ENCODE measurements around the gene NCSTN.

The NCSTN gene

DNA sequence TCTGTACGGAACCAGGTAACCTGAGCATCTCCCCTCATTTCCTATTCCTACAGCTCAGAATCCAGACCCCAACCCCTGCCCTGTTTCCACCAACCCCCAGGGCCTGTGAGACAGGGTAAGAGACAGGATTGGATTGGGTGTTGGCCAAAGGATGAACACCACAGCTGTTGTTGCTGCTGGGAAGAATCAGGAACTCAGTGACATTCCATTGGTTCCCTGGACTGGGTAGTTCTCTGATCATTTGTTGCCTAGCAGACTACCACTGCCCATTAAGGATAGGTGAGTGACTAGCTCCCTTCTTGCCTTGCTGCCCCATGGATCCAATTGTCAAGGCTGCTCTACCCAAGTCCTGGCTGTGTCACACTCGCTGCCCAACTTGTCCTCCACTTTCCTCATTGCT lies 10.0 kb downstream of the NCSTN start:
- DNase-seq = no peak

GRCh38 chr1:160354388-160354985 lies 11.3 kb downstream of the NCSTN start:
- DNase-seq = no peak

DNA sequence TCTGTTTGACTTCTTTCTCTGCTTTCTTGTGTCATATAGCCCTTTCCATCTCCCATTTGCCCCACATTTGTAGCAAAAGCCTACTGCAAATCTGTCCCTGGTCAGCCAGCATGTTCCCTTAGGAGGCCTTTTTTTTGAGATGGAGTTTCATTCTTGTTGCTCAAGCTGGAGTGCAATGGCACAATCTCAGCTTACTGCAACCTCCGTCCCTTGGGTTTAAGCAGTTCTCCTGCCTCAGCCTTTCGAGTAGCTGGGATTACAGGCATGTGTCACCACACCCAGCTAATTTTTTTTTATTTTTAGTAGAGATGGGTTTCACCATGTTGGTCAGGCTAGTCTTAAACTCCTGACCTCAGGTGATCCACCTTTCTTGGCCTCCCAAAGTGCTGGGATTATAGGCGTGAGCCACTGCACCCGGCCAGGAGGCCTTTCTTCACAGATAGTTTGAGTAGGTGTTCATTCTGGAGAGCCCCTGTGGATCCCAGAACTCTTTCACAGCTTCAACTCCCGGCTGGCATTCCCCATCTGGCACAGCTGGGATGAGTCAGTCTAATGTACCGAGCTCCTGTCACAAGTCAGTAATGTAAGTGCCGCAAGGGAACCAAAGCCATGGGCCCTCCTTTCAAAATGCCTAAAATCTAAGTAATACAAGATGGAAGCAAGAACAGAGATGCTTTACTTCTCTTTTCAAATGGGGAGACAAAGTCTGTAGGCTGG lies 14.3 kb downstream of the NCSTN start:
- DNase-seq = no peak

DNA sequence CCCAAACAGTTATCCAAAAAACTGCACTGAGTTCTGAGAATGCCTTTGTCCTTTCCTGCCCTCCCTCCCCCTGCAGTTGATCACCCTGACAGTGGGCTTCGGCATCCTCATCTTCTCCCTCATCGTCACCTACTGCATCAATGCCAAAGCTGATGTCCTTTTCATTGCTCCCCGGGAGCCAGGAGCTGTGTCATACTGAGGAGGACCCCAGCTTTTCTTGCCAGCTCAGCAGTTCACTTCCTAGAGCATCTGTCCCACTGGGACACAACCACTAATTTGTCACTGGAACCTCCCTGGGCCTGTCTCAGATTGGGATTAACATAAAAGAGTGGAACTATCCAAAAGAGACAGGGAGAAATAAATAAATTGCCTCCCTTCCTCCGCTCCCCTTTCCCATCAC lies 14.9 kb downstream of the NCSTN start:
- DNase-seq = no peak

DNA sequence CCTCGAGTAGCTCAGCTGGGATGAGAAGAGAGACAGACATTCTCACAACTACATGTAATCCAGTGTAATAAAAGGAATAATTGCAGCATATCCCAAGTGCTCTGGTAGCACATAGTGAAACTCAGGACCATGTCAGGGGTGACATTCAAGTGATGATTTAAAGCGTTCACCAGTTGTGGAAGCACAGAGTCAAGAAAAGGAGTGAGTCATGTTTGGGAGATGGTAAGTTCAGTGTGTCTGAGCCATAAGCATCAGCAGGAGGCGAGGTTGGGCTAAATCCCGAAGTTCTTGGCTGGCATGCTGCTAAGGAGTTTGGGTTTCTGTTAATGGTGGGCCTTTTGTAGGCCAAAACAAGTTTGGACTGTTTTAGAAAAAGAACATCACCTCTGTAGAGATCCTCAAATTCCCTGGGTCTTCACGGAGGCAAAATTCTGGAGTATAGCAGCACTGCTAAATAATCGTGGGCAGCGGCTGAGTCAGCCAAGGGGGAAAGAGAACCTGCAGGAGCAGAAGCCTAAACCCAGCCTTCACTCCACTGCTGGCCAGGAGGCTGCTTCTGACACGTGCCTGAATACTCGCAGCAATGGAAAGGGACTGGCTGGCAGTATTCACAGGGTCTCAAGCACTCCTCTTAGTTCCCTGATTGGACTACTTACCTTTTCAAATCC lies 16.5 kb downstream of the NCSTN start:
- DNase-seq = no peak

GRCh38 chr1:160360227-160360695 lies 17.1 kb downstream of the NCSTN start:
- no peak for DNase-seq

DNA sequence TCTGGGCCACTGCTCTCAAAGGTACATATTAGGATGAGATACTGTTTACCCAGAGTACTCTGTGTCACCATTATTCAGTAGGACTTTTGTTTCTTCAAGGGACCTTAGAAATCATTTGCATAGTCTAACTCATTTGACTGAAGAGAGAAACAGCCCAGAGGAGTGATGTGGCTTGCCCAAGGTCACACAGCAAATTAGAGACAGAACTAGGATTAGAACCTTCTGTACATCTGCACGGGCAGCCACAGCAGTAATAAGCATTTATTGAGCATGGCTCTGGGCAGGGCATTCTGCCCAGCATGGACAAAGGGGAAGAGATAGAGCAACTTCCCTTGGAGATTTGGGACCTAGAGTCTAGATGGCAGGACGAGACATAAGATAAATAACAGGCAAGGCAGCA lies 18.0 kb downstream of the NCSTN start:
- no peak for DNase-seq

DNA sequence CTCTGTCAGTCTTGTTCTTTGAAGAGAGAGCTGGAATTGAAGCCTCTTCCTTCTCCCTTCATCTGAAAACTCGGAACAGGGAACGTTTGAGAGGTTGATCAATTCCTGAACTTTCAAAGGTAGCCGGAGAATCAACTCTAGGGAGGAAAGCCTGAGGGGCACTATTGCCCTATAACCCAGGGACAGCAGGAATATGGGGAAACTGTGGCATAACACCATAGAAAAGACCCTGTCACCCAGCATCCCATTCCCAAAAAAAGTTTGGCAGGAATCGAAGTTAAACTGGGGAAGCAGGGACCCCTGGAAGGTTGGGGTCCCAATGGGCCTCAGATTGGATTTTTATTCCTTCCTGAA lies 18.6 kb downstream of the NCSTN start:
- no peak for DNase-seq

GRCh38 chr1:160362168-160362957 lies 19.2 kb downstream of the NCSTN start:
- DNase-seq = no peak

DNA sequence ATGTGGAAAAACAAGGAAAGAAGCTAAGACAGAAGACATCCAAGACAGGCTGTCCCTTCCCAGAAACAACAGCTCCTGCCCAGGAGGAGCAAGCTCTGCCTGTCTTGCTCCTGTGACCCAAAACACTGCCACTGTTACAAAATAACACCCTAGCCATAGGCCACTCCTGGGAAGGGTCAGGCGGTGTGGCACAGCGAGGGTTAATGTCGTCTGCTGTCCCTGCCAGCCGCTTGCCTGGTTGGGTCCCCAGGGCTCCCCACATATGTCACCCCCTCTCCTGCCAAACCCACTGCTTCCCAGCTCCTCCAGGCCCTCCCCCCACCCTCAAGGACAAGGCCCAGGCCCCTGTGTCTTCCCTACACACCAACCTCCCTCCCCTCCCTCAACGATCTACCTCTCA lies 19.8 kb downstream of the NCSTN start:
- no peak for DNase-seq

DNA sequence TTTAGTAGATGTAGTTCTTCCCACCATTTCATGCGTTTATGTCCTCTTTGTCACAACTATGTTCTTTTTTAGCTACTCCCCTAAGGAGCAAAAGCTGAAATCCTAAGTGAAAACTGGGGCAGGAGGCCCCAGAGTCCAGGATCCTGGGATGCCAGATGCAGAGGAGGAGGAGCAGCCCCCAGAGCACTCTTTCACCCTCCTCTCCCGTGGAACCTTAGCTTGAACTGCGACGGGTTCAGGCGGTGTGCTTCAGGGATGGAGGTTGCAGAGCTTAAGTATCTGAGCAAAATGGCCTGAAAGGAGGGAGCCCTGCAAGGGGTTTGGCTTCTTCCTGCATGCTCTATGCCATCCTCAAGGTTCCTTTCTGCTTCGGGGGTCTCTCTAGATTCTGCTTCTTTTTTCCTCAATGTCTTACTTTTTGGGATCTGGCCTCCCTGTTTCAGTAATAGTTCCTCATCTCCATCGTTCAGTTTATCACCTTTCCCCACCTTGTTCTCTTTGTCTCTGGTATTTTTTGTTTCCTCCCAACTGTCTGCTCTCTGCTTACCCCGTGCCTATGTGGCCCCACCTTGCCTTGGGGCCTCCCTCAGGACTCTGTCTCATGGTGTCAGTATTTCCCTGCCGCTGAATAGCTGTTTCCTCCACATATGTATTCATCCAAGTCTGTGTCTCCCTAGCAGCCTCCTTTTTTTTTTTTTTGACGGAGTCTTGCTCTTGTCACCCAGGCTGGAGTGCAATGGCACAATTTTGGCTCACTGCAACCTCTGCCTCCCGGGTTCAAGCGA lies 21.0 kb downstream of the NCSTN start:
- DNase-seq = no peak

DNA sequence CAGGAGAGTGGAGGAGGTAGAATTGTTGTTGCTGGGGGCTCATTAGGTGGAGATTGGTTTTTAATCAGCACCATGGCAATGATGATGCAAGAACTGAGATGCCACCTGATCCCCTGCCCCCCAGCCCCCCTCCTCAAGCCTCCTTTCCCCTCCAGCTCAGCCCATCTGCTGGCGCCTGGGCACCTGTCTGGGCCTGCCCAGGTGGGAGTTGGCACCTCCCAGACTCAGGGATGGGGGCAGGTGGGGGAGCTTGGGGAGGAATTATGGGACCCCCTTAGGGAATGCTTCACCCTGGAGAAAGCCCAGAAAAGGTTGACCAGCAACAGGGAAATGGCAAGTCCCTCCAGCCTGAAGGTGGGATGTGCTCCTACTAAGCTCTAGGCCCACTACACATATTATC lies 22.1 kb downstream of the NCSTN start:
- DNase-seq = no peak

DNA sequence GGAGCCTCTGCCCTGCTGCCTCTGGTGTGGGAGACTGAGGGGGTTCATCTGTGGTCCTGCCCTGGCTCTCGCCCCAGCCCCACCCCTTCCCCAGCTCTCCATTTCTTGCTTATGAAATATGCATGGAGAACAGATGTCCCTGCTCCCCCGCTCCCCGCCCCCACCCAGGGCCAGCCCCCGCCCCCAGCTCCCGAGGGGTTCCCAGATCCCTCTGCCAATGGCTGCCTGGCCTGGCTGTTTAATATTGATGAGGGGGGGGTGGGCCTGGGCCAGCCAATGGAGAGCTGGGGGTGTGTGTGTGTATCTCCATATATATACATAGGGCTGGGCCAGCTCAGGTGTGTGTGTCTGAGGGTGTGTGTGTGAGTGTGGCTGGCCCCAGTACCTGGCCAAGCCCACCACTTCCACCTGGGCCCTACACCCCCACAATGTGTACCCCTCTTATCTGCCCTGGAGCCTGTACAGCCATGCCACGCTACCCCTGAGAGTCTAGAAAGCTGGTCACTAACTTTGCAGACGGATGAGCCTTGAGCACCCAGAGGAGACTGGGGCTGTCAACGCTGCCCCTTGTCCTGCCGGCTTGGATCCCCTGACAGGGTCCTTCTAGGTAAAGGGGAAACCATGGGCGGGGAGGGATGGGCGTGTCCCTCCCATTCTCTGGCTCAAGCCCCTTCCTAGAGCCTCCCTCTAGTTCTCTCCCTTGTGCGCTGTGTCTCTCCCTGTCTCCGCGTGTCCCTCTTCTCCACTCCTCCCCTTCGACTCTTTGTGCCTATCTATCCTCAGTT lies 23.7 kb downstream of the NCSTN start, which contains the start of gene NHLH1:
Gene NHLH1 (plus strand): TSS at position 341 of the 785 bp plus-strand sequence. CDS start 3,661 bp downstream, outside the sequence.
- no peak for DNase-seq

- no peak for DNase-seq
These were observed 24.3 kb downstream of the NCSTN start for GRCh38 chr1:160367516-160367900.

DNA sequence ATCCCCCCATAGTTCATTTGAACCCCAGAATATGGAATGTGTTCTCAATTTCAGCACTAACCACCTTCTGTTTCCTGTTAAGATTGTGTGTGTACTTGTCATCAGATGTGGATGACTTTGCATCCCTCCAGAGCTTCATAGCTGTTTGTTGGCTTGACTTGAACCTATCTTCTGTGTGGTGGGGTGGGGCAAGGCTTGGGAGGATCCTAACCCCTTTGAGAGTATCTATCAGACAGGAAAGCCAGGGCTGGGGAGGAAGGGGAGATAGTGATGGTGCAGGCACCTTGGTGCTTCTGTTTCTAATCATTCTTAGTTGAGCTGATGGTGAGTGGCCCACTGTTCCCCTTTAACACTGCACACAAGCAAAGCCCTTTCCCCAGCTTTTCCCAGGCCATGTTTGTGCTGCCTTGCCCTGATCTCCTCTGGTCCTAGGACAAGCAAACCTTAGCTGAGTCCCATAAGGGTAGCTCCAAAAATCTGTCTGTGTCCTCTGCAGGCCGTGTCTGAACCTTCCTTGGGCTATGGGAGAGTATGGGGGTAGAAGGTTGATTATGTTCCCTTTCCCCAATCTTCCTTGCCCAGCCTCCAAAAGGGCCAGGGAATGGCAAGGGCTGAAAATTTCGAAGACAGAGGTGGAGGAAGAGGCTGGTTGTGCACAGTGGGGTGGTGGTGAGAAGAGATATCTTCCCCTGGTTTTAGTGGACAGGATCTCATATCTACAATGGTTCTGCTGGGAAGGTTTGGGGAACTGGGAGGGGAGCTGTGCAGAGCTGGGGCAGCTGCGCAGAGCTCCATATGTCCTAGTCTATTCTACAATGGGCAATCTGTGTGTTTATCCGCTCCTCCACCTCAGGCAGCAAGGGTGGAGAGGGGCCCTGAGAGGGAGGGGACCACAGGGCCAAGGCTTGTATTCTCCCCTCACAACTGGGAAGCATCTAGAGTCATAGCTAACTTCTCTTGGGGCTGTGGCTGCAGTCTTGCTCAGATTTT lies 25.0 kb downstream of the NCSTN start:
- no peak for DNase-seq

DNA sequence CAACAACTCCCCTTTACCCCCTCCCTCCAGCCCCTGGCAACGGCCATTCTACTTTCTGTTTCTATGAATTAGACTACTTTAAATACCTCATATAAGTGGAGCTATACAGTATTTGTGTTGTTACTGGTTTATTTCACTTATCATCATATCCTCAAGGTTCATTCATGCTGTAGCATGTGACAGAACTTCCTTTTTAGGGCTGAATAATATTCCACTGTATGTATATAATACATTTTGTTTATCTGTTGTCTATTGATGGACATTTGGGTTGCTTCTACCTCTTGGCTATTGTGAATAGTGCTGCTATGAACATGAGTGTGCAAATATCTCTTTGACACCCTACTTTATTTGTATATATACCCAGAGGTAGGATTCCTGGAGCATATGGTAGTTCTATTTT lies 25.9 kb downstream of the NCSTN start:
- DNase-seq = no peak

DNA sequence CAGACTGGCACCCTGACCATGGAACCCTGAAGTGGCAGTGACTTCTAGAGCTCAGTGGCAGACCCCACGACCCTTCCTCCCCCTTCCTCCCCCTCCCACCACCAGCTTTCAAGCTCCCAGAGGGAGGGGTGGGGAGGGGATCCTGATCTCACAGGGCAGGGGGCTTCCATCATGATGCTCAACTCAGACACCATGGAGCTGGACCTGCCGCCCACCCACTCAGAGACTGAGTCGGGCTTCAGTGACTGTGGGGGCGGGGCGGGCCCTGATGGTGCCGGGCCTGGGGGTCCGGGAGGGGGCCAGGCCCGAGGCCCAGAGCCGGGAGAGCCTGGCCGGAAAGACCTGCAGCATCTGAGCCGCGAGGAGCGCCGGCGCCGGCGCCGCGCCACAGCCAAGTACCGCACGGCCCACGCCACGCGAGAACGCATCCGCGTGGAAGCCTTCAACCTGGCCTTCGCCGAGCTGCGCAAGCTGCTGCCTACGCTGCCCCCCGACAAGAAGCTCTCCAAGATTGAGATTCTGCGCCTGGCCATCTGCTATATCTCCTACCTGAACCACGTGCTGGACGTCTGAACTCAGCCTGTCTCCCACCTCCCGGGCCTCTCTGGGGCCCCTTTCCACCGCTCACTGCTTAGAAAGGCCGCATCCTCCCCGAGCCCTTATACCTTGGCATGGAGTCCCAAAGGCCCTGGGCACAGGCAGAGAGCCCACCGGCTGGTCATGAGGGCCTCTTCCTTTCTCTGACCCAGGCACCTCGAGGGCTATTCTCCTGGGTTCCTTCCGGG lies 27.6 kb downstream of the NCSTN start:
- DNase-seq = no peak

- DNase-seq = no peak
These were observed 28.1 kb downstream of the NCSTN start for GRCh38 chr1:160371346-160371631.

- no peak for DNase-seq
These were observed 28.6 kb downstream of the NCSTN start for GRCh38 chr1:160371756-160372155.

DNA sequence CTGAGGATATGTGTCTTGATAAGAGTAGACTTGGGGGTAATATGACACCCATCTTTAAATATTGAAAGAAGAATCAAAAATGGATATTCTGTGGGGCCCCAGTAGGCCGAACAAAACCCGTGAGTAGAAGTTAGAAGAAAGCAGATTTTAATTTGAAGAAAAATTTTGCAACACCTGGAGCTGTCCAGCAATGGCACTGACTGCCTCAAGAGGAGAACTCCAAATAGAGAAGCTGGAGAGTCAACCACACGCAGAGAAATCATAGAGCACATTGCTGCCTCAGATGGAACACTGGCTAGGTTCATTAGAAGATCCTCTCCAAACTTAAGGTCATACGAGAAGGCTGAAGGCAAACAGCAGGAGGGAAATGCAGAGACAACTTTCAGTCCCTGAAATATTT lies 30.5 kb downstream of the NCSTN start:
- DNase-seq = no peak

All from activated effector memory CD4-positive, alpha-beta T cell treated with Interleukin-2 at 50 U/mL for 16 hours (primary cell).